ENCODE results near the gene SH2D1A.

SH2D1A gene

GRCh38 chrX:124347242-124347641, 879 bp downstream of the SH2D1A start:
- no peak overlapping the region for H3K27ac ChIP-seq
- no peaks in the 10 kb centered on the region for H3K9me3 ChIP-seq (ENCODE audit: severe bottlenecking)
- H3K27me3 ChIP-seq (ENCODE audit: insufficient read depth, low read depth, severe bottlenecking) = peaks cover 58% of the 10 kb centered on the region
- no peak for DNase-seq
- no peak overlapping the region for H3K4me3 ChIP-seq (ENCODE audit: low read depth, low read length)
- TF ChIP-seq, protein P1, sequence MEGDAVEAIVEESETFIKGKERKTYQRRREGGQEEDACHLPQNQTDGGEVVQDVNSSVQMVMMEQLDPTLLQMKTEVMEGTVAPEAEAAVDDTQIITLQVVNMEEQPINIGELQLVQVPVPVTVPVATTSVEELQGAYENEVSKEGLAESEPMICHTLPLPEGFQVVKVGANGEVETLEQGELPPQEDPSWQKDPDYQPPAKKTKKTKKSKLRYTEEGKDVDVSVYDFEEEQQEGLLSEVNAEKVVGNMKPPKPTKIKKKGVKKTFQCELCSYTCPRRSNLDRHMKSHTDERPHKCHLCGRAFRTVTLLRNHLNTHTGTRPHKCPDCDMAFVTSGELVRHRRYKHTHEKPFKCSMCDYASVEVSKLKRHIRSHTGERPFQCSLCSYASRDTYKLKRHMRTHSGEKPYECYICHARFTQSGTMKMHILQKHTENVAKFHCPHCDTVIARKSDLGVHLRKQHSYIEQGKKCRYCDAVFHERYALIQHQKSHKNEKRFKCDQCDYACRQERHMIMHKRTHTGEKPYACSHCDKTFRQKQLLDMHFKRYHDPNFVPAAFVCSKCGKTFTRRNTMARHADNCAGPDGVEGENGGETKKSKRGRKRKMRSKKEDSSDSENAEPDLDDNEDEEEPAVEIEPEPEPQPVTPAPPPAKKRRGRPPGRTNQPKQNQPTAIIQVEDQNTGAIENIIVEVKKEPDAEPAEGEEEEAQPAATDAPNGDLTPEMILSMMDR (IDR thresholded peaks at IDR 0.05; ENCODE audit: low read depth, low read length) = no peak
- no peaks in the 10 kb centered on the region for H3K36me3 ChIP-seq

DNA sequence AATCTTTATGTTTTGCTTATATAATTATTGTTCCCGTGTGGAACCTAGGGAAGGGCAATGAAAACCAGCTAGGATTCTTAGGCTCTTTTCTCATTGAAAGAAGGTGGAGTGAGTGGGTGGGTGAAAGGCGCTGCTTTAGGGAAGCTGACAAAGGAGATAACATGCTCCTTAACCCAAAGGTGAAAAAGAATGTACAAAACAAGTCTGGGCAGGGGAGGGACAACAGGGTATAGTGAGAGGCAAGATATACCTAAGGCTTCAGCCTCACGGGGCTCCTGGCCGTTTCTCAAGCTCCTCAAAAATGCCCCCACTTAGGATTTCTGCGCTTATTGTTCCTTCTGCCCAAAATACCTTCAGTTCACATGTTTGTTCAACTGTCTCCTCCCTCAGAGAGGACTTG, 1.8 kb downstream of the SH2D1A start:
- Histone ChIP-seq H3K27me3 (ENCODE audit: insufficient read depth, low read depth, severe bottlenecking) (peaks cover 60% of the 10 kb centered on the region), H3K27ac (no peak overlapping the region), H3K4me3 (ENCODE audit: low read depth, low read length) (no peak overlapping the region), H3K36me3 (no peaks in the 10 kb centered on the region), H3K9me3 (ENCODE audit: severe bottlenecking) (no peaks in the 10 kb centered on the region)
- no peak for DNase-seq
- TF ChIP-seq, protein P1 (IDR thresholded peaks at IDR 0.05; ENCODE audit: low read depth, low read length) = no peak

GRCh38 chrX:124348885-124349453, 2.6 kb downstream of the SH2D1A start:
- no peak overlapping the region for H3K4me3 ChIP-seq (ENCODE audit: low read depth, low read length)
- no peak overlapping the region for H3K27ac ChIP-seq
- no peaks in the 10 kb centered on the region for H3K36me3 ChIP-seq
- H3K9me3 ChIP-seq (ENCODE audit: severe bottlenecking) = no peaks in the 10 kb centered on the region
- TF ChIP-seq, protein P1 (IDR thresholded peaks at IDR 0.05; ENCODE audit: low read depth, low read length) = no peak
- no peak for DNase-seq
- peaks cover 60% of the 10 kb centered on the region for H3K27me3 ChIP-seq (ENCODE audit: insufficient read depth, low read depth, severe bottlenecking)

GRCh38 chrX:124354648-124355047, 8.3 kb downstream of the SH2D1A start:
- Histone ChIP-seq H3K27me3 (ENCODE audit: insufficient read depth, low read depth, severe bottlenecking) (peaks cover 25% of the 10 kb centered on the region), H3K36me3 (no peaks in the 10 kb centered on the region), H3K9me3 (ENCODE audit: severe bottlenecking) (no peaks in the 10 kb centered on the region), H3K27ac (no peak overlapping the region), H3K4me3 (ENCODE audit: low read depth, low read length) (no peak overlapping the region)
- DNase-seq = no peak
- TF ChIP-seq, protein P1 (IDR thresholded peaks at IDR 0.05; ENCODE audit: low read depth, low read length) = no peak

- TF ChIP-seq, protein P1 (IDR thresholded peaks at IDR 0.05; ENCODE audit: low read depth, low read length) = no peak
- no peak for DNase-seq
- no peak overlapping the region for H3K4me3 ChIP-seq (ENCODE audit: low read depth, low read length)
Observed at GRCh38 chrX:124358800-124359383, 12.5 kb downstream of the SH2D1A start.

GRCh38 chrX:124362072-124362471, 15.7 kb downstream of the SH2D1A start:
- Histone ChIP-seq H3K36me3 (no peaks in the 10 kb centered on the region), H3K27me3 (ENCODE audit: insufficient read depth, low read depth, severe bottlenecking) (peaks cover 22% of the 10 kb centered on the region)
- TF ChIP-seq, protein P1 (IDR thresholded peaks at IDR 0.05; ENCODE audit: low read depth, low read length) = no peak

More at GRCh38 chrX:124358800-124359383, 12.5 kb downstream of the SH2D1A start:
- Histone ChIP-seq H3K27ac (no peak overlapping the region), H3K9me3 (ENCODE audit: severe bottlenecking) (no peaks in the 10 kb centered on the region), H3K27me3 (ENCODE audit: insufficient read depth, low read depth, severe bottlenecking) (peaks cover 19% of the 10 kb centered on the region), H3K36me3 (no peaks in the 10 kb centered on the region)

More at GRCh38 chrX:124362072-124362471, 15.7 kb downstream of the SH2D1A start:
- Histone ChIP-seq H3K4me3 (ENCODE audit: low read depth, low read length) (no peak overlapping the region), H3K27ac (no peak overlapping the region), H3K9me3 (ENCODE audit: severe bottlenecking) (no peaks in the 10 kb centered on the region)
- no peak for DNase-seq
